Hepatocyte (in vitro differentiated cells): ENCODE data around the gene ISOC1.

Experiments
- EZH2 ChIP-seq: fragments of 200-600 bp; sonication (generic); IDR thresholded peaks from 2 replicates; pipeline ENCODE4 v1.6.1; 2016; ENCODE audit warnings: antibody characterized with exemption, mild to moderate bottlenecking, borderline replicate concordance
- EZH2phosphoT487 ChIP-seq: fragments of 200-600 bp; sonication (generic); IDR thresholded peaks from one replicate; pipeline ENCODE4 v1.6.1; 2018; ENCODE audit warnings: antibody characterized with exemption, mild to moderate bottlenecking, low read depth, moderate library complexity; ENCODE audit not compliant: unreplicated experiment, severe bottlenecking
- TF ChIP-seq, protein P1 (sequence below): fragments of 200-600 bp; sonication (generic); IDR thresholded peaks from 2 replicates; pipeline ENCODE4 v1.5.1; 2016; ENCODE audit warnings: antibody characterized with exemption, mild to moderate bottlenecking; ENCODE audit not compliant: poor library complexity

DNA sequence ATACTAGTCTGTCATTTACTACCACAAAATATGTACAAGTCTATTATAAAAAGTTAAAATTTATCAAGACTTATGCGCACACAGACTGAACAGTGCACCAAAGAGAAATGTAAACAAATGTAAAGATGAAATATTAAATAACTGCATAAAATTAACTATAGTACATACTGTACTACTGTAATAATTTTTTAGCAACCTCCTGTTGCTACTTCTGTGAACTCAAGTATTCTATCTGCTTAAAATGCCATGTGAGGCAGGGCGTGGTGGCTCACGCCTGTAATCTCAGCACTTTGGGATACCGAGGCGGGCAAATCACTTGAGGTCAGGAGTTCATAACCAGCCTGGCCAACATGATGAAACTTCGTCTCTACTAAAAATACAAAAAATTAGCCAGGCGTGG lies 13.8 kb upstream of the ISOC1 start:
- TF ChIP-seq EZH2: no peak
- TF ChIP-seq, protein P1, sequence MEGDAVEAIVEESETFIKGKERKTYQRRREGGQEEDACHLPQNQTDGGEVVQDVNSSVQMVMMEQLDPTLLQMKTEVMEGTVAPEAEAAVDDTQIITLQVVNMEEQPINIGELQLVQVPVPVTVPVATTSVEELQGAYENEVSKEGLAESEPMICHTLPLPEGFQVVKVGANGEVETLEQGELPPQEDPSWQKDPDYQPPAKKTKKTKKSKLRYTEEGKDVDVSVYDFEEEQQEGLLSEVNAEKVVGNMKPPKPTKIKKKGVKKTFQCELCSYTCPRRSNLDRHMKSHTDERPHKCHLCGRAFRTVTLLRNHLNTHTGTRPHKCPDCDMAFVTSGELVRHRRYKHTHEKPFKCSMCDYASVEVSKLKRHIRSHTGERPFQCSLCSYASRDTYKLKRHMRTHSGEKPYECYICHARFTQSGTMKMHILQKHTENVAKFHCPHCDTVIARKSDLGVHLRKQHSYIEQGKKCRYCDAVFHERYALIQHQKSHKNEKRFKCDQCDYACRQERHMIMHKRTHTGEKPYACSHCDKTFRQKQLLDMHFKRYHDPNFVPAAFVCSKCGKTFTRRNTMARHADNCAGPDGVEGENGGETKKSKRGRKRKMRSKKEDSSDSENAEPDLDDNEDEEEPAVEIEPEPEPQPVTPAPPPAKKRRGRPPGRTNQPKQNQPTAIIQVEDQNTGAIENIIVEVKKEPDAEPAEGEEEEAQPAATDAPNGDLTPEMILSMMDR: no peak
- TF ChIP-seq EZH2phosphoT487: no peak
